ENCODE measurements around the gene DCLK3.

Gene DCLK3

GRCh38 chr3:36765104-36765503, 751 bp upstream of the DCLK3 start:
- no peak for DNase-seq

DNA sequence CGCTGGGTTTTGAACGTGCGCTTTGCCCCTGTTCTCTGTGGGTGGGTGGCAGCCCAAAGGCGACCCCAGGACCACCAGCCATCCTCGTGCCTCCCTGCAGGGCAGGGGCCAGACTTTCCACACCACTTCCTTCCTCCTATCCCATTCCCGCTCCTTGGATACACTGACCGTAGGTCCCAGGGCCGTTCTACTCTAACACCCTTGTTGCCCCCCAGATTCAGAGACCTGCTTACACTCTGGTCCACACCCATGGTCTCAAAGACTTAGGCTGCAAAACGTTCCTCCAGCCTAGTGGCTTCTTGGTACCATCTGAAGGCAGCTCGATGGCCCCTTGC, 318 bp upstream of the DCLK3 start:
- DNase-seq = no peak

GRCh38 chr3:36762918-36763849, 1.2 kb downstream of the DCLK3 start:
- DNase-seq = no peak

GRCh38 chr3:36761779-36762178, 2.6 kb downstream of the DCLK3 start:
- no peak for DNase-seq

- no peak for DNase-seq
Observed at GRCh38 chr3:36756269-36756668, 8.1 kb downstream of the DCLK3 start.

DNA sequence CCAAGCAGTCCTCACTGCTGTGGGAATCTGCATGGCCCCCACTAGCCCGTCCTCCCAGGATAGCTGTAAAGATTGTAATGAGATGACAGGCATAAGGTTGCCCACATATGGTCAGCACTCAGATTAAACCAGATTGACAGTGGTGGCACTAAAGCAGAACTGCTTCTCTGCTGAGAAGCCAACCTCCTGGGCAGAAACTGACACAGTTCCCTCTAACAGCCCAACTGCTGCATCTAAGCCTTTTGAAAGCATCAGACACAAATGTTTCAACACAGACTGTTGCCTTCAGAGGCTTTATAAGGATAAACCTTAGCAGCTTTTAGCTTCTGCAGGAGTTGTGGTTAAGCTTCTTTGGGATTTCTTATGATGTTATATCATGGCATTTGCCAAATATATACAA, 13.0 kb downstream of the DCLK3 start:
- no peak for DNase-seq

DNA sequence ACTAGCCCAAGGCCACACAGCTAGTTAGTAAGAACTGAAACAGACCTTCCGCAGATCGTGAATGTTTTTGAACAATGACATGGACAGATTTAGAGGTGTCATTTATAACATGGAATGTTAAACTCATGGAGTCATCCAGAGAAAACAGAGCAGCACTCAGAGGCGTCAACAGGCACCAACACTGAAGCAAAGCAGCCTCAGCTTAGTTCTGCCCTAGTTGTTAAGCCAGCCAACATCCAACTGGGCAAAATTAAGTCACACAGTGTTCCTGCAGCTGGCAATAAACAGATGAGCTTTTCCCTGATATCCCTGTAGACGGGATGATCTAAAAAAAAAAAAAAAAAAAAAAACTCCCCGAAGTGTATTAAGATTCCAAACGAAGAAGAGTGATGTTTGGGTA, 13.6 kb downstream of the DCLK3 start:
- DNase-seq = no peak

- no peak for DNase-seq
Observed at GRCh38 chr3:36744763-36745162, 19.6 kb downstream of the DCLK3 start.

- DNase-seq = no peak
Observed at GRCh38 chr3:36743826-36744225, 20.5 kb downstream of the DCLK3 start.

GRCh38 chr3:36741285-36741684, 23.1 kb downstream of the DCLK3 start:
- no peak for DNase-seq

DNA sequence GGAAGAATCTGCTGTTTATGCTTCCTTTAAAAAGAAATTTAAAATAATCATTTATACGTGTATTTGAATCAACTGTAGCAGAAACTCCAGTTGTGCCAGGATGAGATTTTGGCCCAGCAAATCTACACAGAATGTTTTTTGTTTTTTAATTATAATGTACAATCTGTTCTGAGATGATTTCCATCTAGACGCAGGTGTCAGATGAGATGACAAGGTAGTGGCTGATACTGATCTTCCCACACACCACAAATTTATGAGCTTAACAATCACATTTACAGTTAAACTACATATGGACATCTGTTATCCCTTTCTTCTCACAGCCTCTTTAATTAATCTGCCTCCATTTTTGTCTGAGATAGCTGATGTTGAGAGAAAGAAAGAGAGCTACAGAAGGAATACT, 23.6 kb downstream of the DCLK3 start:
- DNase-seq = no peak

DNA sequence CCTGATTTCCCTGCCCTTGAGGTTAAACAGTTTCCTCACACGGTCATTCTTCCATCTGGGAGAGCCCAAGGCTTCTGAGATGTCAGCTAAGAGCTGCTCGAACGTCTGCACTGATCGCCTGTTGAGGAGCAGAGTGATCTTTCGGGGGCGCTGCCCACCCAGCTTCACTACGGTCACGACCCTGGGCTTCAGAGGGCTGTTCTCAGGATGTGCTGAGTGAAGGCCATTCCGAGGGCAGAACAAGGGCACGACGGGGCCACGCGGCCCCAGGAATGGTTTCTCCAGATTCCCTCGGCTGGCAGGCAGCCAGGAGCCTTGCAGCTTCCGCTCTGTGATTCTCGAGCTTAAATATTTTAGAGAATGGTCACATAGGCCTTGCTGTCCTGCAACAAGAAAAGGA, 25.7 kb downstream of the DCLK3 start:
- DNase-seq = no peak

GRCh38 chr3:36736301-36736700, 28.1 kb downstream of the DCLK3 start:
- DNase-seq = no peak

- DNase-seq = no peak
Observed at GRCh38 chr3:36734742-36735141, 29.6 kb downstream of the DCLK3 start.

DNA sequence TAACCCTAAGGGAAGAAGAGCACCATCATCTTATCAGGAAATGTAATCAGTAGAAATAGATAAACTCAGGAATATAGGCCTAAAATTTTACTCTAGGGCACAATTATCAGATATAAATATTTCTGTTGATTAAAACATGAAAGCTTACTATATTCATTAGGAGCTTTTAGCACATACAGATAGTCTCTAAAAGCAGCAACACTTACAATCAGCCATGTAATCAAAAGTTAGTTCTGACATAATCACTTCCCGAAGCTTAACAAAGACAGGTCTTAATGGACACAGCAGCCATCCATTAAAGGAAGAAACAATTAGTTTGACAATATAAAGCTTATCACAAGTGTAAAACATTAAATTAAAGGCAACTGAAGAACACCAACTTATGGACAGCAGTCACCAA, 30.6 kb downstream of the DCLK3 start:
- no peak for DNase-seq

DNA sequence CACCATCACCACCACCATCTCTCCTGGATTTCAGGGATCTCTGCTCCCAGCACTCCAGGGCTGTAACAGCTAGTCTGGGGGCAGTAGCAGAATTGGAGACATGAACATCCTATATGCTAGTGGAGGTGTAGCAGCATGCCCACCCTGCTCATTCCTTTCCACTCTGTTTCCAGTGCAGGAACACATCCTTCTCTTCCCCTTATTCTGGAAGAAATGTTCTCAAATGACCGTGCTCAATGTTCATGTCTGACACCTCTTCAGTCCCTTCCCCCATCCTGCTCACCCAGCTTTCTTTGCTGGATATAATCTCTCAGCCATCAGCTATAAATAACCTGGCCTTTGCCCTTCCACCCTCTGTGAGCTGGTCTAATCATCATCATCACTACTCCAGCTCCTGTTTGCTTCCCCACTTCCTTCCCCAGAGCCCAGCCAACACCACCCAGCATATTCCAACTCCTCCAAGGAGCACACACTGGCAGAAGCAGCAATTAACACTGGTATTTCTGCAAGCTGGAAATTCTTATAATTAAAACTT, 31.1 kb downstream of the DCLK3 start:
- DNase-seq = no peak

GRCh38 chr3:36730966-36731365, 33.4 kb downstream of the DCLK3 start:
- no peak for DNase-seq

DNA sequence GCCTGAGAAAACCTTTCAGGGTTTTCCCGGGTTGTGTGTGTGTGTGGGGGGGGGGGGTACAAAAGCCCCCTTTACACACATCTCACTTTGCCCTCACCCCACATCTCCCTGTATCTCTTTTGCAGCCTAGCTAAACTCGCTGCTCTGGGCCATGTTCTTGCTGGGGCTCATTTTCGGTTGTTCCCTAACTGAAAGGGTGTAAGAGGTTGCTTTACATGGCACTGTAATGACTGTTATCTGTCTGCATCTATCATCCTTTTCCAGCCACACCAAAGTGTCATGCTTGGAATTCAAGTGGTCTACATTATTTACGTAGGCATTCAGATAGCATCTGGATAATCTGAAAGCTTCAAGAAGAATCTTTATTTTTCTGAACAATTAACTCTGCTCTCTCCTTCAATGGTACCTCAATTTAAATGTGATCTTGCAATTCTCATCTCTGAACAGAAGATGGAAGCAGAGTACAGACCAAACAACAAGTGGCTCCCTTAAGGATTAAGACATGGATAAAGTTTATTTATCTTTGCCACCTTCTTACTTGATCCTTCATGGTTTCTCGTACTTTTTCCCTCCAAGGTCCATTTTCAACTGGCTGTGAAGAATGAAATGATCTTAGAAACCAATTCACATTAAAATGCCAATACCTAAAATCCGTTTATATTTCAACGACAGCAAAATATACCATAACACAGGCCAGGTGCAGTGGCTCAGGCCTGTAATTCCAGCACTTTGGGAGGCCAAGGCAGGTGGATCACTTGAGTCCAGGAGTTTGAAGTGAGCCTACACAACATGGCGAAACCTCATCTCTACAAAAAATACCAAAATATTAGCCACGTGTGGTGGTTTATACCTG, 34.9 kb downstream of the DCLK3 start:
- peak in 1 of 2 experiments; percentile 6 for DNase-seq

- no peak for DNase-seq
Observed at GRCh38 chr3:36714343-36715086, 49.8 kb downstream of the DCLK3 start.

- no peak for DNase-seq
Observed at GRCh38 chr3:36713904-36714303, 50.4 kb downstream of the DCLK3 start.

GRCh38 chr3:36710606-36711005, 53.7 kb downstream of the DCLK3 start:
- DNase-seq = no peak

DNA sequence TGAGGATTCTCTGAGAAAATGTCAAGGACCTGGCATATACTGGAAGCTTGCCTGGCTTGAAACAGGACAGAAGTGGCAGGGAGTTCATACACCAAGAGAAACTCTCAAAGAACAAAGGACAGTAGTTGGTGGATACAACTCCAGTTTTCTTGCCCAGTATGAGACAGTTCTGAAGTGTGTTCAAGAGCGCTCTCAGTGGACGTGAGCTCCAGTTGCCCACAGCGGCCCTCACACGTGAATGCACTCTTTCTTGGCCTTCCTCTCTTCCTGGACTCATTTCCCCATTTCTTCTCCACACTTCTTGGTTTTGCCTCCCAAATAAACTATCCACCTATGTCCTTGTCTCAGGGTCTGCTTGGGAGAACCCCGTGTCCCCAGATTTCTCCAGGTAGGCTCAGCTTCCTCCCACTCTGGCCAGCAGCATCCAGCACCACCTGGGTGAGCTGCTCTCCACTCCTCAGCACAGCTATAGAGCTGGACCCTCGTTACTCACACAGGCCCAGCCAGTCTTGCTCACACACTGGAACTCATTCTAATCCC, 54.5 kb downstream of the DCLK3 start:
- no peak for DNase-seq

- no peak for DNase-seq
Observed at GRCh38 chr3:36709281-36709680, 55.1 kb downstream of the DCLK3 start.
